ENCODE measurements around the gene ZCCHC2.

DNA sequence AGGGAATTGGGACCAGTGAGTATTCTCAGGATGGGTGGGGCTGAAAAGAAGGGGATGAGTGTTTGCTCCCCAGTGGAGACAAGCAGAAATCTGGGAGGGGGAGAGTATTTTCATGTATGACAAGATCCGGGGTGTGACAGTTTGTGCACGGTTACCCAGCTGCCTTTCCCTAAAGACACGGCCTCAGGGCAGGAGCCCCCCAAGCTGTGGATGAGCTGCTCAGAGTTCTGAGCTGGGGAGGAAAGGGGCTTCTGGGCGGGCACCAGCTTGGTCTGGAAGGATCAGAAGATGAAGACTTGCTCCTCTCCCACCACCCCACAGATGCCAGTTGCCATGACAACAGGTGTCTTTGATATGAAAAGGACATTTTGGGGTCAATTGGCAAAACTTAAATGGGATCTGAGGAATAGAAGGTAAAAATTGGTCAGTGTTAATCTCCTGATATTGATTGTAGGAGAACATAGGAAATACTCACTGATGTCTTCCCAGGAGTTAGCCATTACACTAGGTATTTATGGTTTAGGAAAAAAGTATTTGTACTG is 29.2 kb downstream of the ZCCHC2 start:
- TF ChIP-seq, protein P1, sequence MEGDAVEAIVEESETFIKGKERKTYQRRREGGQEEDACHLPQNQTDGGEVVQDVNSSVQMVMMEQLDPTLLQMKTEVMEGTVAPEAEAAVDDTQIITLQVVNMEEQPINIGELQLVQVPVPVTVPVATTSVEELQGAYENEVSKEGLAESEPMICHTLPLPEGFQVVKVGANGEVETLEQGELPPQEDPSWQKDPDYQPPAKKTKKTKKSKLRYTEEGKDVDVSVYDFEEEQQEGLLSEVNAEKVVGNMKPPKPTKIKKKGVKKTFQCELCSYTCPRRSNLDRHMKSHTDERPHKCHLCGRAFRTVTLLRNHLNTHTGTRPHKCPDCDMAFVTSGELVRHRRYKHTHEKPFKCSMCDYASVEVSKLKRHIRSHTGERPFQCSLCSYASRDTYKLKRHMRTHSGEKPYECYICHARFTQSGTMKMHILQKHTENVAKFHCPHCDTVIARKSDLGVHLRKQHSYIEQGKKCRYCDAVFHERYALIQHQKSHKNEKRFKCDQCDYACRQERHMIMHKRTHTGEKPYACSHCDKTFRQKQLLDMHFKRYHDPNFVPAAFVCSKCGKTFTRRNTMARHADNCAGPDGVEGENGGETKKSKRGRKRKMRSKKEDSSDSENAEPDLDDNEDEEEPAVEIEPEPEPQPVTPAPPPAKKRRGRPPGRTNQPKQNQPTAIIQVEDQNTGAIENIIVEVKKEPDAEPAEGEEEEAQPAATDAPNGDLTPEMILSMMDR (IDR thresholded peaks at IDR 0.05; ENCODE audit: low read depth, low read length, missing input control) = no peak
- TF ChIP-seq, protein P2, sequence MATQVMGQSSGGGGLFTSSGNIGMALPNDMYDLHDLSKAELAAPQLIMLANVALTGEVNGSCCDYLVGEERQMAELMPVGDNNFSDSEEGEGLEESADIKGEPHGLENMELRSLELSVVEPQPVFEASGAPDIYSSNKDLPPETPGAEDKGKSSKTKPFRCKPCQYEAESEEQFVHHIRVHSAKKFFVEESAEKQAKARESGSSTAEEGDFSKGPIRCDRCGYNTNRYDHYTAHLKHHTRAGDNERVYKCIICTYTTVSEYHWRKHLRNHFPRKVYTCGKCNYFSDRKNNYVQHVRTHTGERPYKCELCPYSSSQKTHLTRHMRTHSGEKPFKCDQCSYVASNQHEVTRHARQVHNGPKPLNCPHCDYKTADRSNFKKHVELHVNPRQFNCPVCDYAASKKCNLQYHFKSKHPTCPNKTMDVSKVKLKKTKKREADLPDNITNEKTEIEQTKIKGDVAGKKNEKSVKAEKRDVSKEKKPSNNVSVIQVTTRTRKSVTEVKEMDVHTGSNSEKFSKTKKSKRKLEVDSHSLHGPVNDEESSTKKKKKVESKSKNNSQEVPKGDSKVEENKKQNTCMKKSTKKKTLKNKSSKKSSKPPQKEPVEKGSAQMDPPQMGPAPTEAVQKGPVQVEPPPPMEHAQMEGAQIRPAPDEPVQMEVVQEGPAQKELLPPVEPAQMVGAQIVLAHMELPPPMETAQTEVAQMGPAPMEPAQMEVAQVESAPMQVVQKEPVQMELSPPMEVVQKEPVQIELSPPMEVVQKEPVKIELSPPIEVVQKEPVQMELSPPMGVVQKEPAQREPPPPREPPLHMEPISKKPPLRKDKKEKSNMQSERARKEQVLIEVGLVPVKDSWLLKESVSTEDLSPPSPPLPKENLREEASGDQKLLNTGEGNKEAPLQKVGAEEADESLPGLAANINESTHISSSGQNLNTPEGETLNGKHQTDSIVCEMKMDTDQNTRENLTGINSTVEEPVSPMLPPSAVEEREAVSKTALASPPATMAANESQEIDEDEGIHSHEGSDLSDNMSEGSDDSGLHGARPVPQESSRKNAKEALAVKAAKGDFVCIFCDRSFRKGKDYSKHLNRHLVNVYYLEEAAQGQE (IDR thresholded peaks at IDR 0.05) = no peak
- TF ChIP-seq RXRA (IDR thresholded peaks at IDR 0.05) (no peak), YY1 (IDR thresholded peaks at IDR 0.05) (no peak), JUND (IDR thresholded peaks at IDR 0.05) (no peak), EGR1 (IDR thresholded peaks at IDR 0.05; ENCODE audit: low read depth in 2 of 2) (no peak), RAD21 (IDR thresholded peaks at IDR 0.05) (no peak), GABPA (IDR thresholded peaks at IDR 0.05 in 1 of 2, conservative IDR thresholded peaks at IDR 0.05 in 1 of 2) (no peak), TAF1 (conservative IDR thresholded peaks at IDR 0.05) (no peak), SP1 (IDR thresholded peaks at IDR 0.05) (no peak), FOXA2 (IDR thresholded peaks at IDR 0.05) (no peak)
- TF ChIP-seq, protein P3, sequence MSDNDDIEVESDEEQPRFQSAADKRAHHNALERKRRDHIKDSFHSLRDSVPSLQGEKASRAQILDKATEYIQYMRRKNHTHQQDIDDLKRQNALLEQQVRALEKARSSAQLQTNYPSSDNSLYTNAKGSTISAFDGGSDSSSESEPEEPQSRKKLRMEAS (IDR thresholded peaks at IDR 0.05) = no peak
- TF ChIP-seq, protein P4, sequence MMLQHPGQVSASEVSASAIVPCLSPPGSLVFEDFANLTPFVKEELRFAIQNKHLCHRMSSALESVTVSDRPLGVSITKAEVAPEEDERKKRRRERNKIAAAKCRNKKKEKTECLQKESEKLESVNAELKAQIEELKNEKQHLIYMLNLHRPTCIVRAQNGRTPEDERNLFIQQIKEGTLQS (IDR thresholded peaks at IDR 0.05) = no peak
- TF ChIP-seq, protein P5, sequence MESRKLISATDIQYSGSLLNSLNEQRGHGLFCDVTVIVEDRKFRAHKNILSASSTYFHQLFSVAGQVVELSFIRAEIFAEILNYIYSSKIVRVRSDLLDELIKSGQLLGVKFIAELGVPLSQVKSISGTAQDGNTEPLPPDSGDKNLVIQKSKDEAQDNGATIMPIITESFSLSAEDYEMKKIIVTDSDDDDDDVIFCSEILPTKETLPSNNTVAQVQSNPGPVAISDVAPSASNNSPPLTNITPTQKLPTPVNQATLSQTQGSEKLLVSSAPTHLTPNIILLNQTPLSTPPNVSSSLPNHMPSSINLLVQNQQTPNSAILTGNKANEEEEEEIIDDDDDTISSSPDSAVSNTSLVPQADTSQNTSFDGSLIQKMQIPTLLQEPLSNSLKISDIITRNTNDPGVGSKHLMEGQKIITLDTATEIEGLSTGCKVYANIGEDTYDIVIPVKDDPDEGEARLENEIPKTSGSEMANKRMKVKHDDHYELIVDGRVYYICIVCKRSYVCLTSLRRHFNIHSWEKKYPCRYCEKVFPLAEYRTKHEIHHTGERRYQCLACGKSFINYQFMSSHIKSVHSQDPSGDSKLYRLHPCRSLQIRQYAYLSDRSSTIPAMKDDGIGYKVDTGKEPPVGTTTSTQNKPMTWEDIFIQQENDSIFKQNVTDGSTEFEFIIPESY (IDR thresholded peaks at IDR 0.05) = no peak

Measured in liver (tissue), 3 donors.